Mucosa of stomach (tissue), 1 donor: Measurements from ENCODE around the gene ELOB.

Source experiments
- H3K27me3 ChIP-seq: one replicate; pipeline ENCODE4 v1.7.0; 2013; ENCODE audit warnings: mild to moderate bottlenecking, low read length; ENCODE audit not compliant: control insufficient read depth, insufficient read depth
- H3K36me3 ChIP-seq: one replicate; pipeline ENCODE4 v1.7.0; 2013; ENCODE audit warnings: low read length; ENCODE audit not compliant: control insufficient read depth, insufficient read depth
- H3K4me1 ChIP-seq: one replicate; pipeline ENCODE4 v1.7.0; 2013; ENCODE audit warnings: mild to moderate bottlenecking, low read length; ENCODE audit not compliant: control insufficient read depth, insufficient read depth
- H3K4me3 ChIP-seq: one replicate; pipeline ENCODE4 v1.7.0; 2013; ENCODE audit warnings: low read length
- H3K9ac ChIP-seq: one replicate; pipeline ENCODE4 v1.7.0; 2013; ENCODE audit warnings: mild to moderate bottlenecking, low read length, moderate library complexity
- H3K9me3 ChIP-seq: one replicate; pipeline ENCODE4 v1.7.0; 2013; ENCODE audit warnings: mild to moderate bottlenecking, low read length, moderate library complexity; ENCODE audit not compliant: control insufficient read depth
- donor health status: Pancreatic carcinoma.

The ELOB gene

GRCh38 chr16:2743007-2743810 lies 33.9 kb downstream of the ELOB start:
- Histone ChIP-seq H3K9me3 (no peaks in the 10 kb centered on the region), H3K4me1 (no peaks in the 10 kb centered on the region), H3K36me3 (no peaks in the 10 kb centered on the region), H3K27me3 (peaks cover 11% of the 10 kb centered on the region), H3K9ac (no peak overlapping the region), H3K4me3 (no peak overlapping the region)

GRCh38 chr16:2742323-2743006 lies 34.6 kb downstream of the ELOB start:
- H3K36me3 ChIP-seq, result no peaks in the 10 kb centered on the region
- H3K4me1 ChIP-seq, result no peaks in the 10 kb centered on the region
- no peak overlapping the region for H3K9ac ChIP-seq
- no peaks in the 10 kb centered on the region for H3K9me3 ChIP-seq
- peaks cover 11% of the 10 kb centered on the region for H3K27me3 ChIP-seq
- H3K4me3 ChIP-seq, result no peak overlapping the region

GRCh38 chr16:2741168-2741567 lies 35.9 kb downstream of the ELOB start:
- Histone ChIP-seq H3K36me3 (no peaks in the 10 kb centered on the region), H3K9me3 (no peaks in the 10 kb centered on the region), H3K9ac (no peak overlapping the region), H3K4me3 (no peak overlapping the region), H3K27me3 (peaks cover 11% of the 10 kb centered on the region), H3K4me1 (no peaks in the 10 kb centered on the region)

- Histone ChIP-seq H3K27me3 (peaks cover 11% of the 10 kb centered on the region), H3K9me3 (no peaks in the 10 kb centered on the region), H3K4me3 (no peak overlapping the region), H3K9ac (no peak overlapping the region), H3K4me1 (no peaks in the 10 kb centered on the region), H3K36me3 (no peaks in the 10 kb centered on the region)
Measured at GRCh38 chr16:2740476-2740875, 36.6 kb downstream of the ELOB start.

GRCh38 chr16:2739625-2740430 lies 37.3 kb downstream of the ELOB start:
- Histone ChIP-seq H3K36me3 (no peaks in the 10 kb centered on the region), H3K27me3 (peaks cover 11% of the 10 kb centered on the region), H3K9ac (no peak overlapping the region), H3K4me1 (no peaks in the 10 kb centered on the region), H3K9me3 (no peaks in the 10 kb centered on the region), H3K4me3 (no peak overlapping the region)

- no peak overlapping the region for H3K9ac ChIP-seq
- no peaks in the 10 kb centered on the region for H3K9me3 ChIP-seq
- no peak overlapping the region for H3K4me3 ChIP-seq
- peaks cover 11% of the 10 kb centered on the region for H3K27me3 ChIP-seq
- H3K4me1 ChIP-seq, result no peaks in the 10 kb centered on the region
- no peaks in the 10 kb centered on the region for H3K36me3 ChIP-seq
Measured at GRCh38 chr16:2738615-2739014, 38.5 kb downstream of the ELOB start.

GRCh38 chr16:2737895-2738418 lies 39.1 kb downstream of the ELOB start:
- Histone ChIP-seq H3K9ac (no peak overlapping the region), H3K4me1 (no peaks in the 10 kb centered on the region), H3K9me3 (no peaks in the 10 kb centered on the region), H3K27me3 (peaks cover 11% of the 10 kb centered on the region), H3K4me3 (no peak overlapping the region), H3K36me3 (no peaks in the 10 kb centered on the region)

GRCh38 chr16:2737238-2737605 lies 39.9 kb downstream of the ELOB start:
- Histone ChIP-seq H3K4me1 (no peaks in the 10 kb centered on the region), H3K27me3 (peaks cover 11% of the 10 kb centered on the region), H3K9ac (no peak overlapping the region), H3K36me3 (no peaks in the 10 kb centered on the region), H3K9me3 (no peaks in the 10 kb centered on the region), H3K4me3 (no peak overlapping the region)

GRCh38 chr16:2736476-2737237 lies 40.4 kb downstream of the ELOB start:
- no peaks in the 10 kb centered on the region for H3K4me1 ChIP-seq
- no peaks in the 10 kb centered on the region for H3K9me3 ChIP-seq
- peaks cover 11% of the 10 kb centered on the region for H3K27me3 ChIP-seq
- no peaks in the 10 kb centered on the region for H3K36me3 ChIP-seq
- H3K9ac ChIP-seq, result no peak overlapping the region
- H3K4me3 ChIP-seq, result no peak overlapping the region

GRCh38 chr16:2734844-2735515 lies 42.1 kb downstream of the ELOB start:
- H3K9me3 ChIP-seq, result no peaks in the 10 kb centered on the region
- no peaks in the 10 kb centered on the region for H3K36me3 ChIP-seq
- peaks cover 9% of the 10 kb centered on the region for H3K27me3 ChIP-seq
- no peak overlapping the region for H3K9ac ChIP-seq
- no peaks in the 10 kb centered on the region for H3K4me1 ChIP-seq
- no peak overlapping the region for H3K4me3 ChIP-seq

- H3K27me3 ChIP-seq, result peaks cover 8% of the 10 kb centered on the region
- no peak overlapping the region for H3K4me3 ChIP-seq
- H3K4me1 ChIP-seq, result no peaks in the 10 kb centered on the region
- H3K9ac ChIP-seq, result no peak overlapping the region
- no peaks in the 10 kb centered on the region for H3K36me3 ChIP-seq
- no peaks in the 10 kb centered on the region for H3K9me3 ChIP-seq
Measured at GRCh38 chr16:2728034-2728433, 49.0 kb downstream of the ELOB start.
